Subcutaneous abdominal adipose tissue (tissue), 5 donors: Measurements from ENCODE around the gene RIF1.

ENCODE experiments used
- H3K27ac ChIP-seq: one replicate; pipeline ENCODE4 v1.7.0; 2013; ENCODE audit warnings: low read depth, mild to moderate bottlenecking, inconsistent platforms, low read length, moderate library complexity
- H3K27me3 ChIP-seq, 5 donors: one replicate each; pipeline ENCODE4 v1.7.0; 2013; ENCODE audit warnings: low read length in 5 of 5, inconsistent platforms in 1 of 5; ENCODE audit not compliant: control insufficient read depth in 5 of 5, insufficient read depth in 4 of 5
- H3K36me3 ChIP-seq, 5 donors: one replicate each; pipeline ENCODE4 v1.7.0; 2013; ENCODE audit warnings: low read length in 5 of 5; ENCODE audit not compliant: control insufficient read depth in 5 of 5, insufficient read depth in 5 of 5
- H3K4me1 ChIP-seq, 5 donors: one replicate each; pipeline ENCODE4 v1.7.0; 2013; ENCODE audit warnings: low read length in 5 of 5, mild to moderate bottlenecking in 3 of 5, moderate library complexity in 1 of 5; ENCODE audit not compliant: control insufficient read depth in 5 of 5, insufficient read depth in 5 of 5
- H3K4me3 ChIP-seq, 5 donors: one replicate each; pipeline ENCODE4 v1.7.0; 2013; ENCODE audit warnings: low read length in 5 of 5, low read depth in 1 of 5
- H3K9ac ChIP-seq, 5 donors: one replicate each; pipeline ENCODE4 v1.7.0; 2013; ENCODE audit warnings: low read length in 5 of 5, mild to moderate bottlenecking in 4 of 5, moderate library complexity in 3 of 5
- H3K9me3 ChIP-seq, 5 donors: one replicate each; pipeline ENCODE4 v1.7.0; 2013; ENCODE audit warnings: low read length in 5 of 5; ENCODE audit not compliant: control insufficient read depth in 5 of 5
- donor health status: healthy.
- donor health status: healthy.
- donor health status: healthy.
- donor health status: healthy.
- donor health status: healthy.

The RIF1 gene

DNA sequence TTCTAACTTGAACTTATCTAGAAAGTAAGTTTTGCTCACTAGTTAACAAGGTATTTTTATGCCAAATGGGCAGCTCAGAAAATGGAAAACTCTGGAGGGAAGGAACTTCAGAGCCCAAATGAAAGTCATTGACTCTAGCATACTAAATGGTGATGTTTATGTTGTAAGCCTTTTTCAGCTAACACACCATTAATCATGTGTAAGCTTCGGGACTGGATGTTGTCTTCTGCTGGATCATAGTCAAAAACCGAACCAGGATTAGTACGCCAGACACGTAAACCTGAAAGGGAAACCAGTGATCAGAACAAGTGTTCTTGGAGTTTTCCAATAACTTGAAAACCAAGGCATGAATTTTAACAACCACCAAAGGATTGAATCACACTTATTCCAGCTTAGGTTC lies 81.8 kb downstream of the RIF1 start:
- Histone ChIP-seq H3K36me3 (peaks cover 0 to 6% (median 0%) of the 10 kb centered on the region in 5 donors), H3K27me3 (no peaks in the 10 kb centered on the region), H3K9me3 (no peaks in the 10 kb centered on the region), H3K4me3 (no peak overlapping the region), H3K4me1 (no peaks in the 10 kb centered on the region), H3K9ac (no peak overlapping the region), H3K27ac (no peak overlapping the region)

DNA sequence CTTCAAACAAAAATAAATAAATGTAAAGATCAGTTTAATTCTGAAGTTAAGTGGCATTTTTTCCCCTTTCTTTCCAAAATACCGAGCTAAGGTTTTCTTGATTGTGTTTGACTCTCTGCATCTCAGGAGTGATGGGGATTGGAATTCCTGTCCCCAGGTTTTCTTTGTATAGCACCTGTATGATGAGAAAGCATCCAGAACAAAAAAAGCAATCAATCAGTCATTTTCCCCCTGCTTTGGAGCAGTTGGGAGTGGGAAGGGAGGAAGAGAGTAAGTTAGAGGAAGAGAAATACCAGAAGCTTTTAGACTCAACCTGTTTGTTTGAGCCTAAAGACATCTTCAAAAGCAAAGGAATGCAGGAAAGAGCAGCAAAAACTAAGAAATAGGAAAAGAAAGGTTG lies 88.5 kb downstream of the RIF1 start:
- H3K9me3 ChIP-seq = no peaks in the 10 kb centered on the region
- H3K9ac ChIP-seq = no peak overlapping the region
- H3K27me3 ChIP-seq = no peaks in the 10 kb centered on the region
- no peak overlapping the region for H3K4me3 ChIP-seq
- no peak overlapping the region for H3K27ac ChIP-seq
- H3K36me3 ChIP-seq = no peaks in the 10 kb centered on the region
- H3K4me1 ChIP-seq = no peaks in the 10 kb centered on the region

DNA sequence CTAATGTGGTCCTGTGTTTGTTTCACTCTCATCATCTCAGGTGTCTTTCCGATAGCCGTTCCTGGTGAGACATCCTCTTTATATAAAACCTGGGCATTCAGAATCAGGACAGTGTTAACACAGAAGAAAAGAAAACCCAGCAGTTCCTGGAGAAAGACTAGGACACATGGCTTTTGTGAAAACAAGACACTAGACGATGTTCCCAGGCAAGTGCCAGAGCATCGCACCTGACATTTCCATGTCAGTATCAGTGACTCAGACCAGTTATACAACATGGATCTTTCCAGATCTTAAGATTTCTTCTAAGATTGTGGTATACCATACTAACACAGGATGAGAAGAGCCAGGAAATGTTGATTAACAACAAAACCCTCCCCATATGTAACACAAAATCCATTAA lies 96.5 kb downstream of the RIF1 start:
- Histone ChIP-seq H3K36me3 (peaks cover 0 to 9% (median 0%) of the 10 kb centered on the region in 5 donors), H3K27me3 (no peaks in the 10 kb centered on the region), H3K9ac (no peak overlapping the region), H3K27ac (no peak overlapping the region), H3K4me1 (no peaks in the 10 kb centered on the region), H3K9me3 (no peaks in the 10 kb centered on the region), H3K4me3 (no peak overlapping the region)

DNA sequence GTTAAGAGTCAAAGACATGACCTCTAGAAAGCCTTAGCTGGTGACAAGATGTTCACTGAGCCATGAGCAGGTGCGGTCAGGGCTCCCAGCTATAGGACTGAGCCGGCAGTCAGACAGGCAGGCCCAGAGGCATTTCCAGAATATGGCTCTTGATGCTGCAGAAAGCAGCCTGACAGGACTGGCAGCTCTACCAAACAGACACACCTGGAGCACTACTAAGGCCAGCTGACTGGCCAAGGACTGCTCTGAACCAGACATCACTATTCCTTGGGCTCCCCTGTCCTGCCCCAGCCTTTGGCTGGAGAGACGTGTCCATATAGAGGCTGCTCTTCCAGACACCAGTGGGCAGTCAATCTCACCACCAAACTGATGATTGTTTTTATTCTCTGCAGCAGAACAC lies 98.8 kb downstream of the RIF1 start:
- H3K9ac ChIP-seq = no peak overlapping the region
- no peaks in the 10 kb centered on the region for H3K4me1 ChIP-seq
- H3K27me3 ChIP-seq = no peaks in the 10 kb centered on the region
- peaks cover 0 to 9% (median 0%) of the 10 kb centered on the region in 5 donors for H3K36me3 ChIP-seq
- no peak overlapping the region for H3K27ac ChIP-seq
- H3K4me3 ChIP-seq = no peak overlapping the region
- no peaks in the 10 kb centered on the region for H3K9me3 ChIP-seq

DNA sequence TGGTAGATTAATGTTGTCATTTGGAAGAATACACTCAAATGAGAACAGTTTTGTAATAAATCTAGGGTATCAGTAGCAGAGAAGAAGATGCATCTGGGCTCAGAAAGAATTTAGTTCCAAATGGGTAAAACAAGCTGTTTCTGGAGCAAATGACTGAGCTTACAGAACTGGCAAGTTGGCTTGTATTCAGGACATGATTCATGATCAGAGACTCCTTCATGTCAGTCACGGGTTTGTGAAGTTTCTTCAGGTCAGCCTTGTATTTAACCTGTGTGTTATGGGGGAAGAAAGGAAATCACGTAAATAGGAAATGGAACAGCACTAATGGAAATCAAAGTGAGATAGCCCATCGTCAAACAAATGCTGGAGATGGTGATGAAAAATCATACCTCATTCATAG lies 109.1 kb downstream of the RIF1 start:
- H3K9me3 ChIP-seq = no peaks in the 10 kb centered on the region
- no peaks in the 10 kb centered on the region for H3K36me3 ChIP-seq
- no peak overlapping the region for H3K4me3 ChIP-seq
- no peaks in the 10 kb centered on the region for H3K27me3 ChIP-seq
- H3K9ac ChIP-seq = no peak overlapping the region
- no peak overlapping the region for H3K27ac ChIP-seq
- no peaks in the 10 kb centered on the region for H3K4me1 ChIP-seq

DNA sequence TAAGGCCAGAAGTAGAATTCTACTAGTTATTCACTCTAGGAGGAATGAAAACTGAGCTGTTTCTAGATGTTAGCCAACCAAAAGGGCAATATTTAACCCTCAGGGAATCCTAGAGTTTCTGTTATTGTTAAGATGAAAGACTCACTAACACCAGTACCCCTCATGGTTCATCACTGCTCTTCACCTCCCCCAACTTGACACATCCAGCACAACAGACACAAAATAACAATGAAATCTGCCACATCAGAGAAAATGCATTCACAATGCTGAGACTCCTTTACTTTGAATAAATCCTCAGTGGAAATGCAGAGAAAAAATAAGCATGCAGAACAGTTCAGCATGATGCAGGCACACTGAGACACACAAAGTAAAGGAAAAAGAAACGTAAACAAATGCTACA lies 111.3 kb downstream of the RIF1 start:
- no peaks in the 10 kb centered on the region for H3K36me3 ChIP-seq
- H3K27me3 ChIP-seq = no peaks in the 10 kb centered on the region
- H3K9ac ChIP-seq = no peak overlapping the region
- H3K27ac ChIP-seq = no peak overlapping the region
- no peak overlapping the region for H3K4me3 ChIP-seq
- H3K4me1 ChIP-seq = no peaks in the 10 kb centered on the region
- no peaks in the 10 kb centered on the region for H3K9me3 ChIP-seq

DNA sequence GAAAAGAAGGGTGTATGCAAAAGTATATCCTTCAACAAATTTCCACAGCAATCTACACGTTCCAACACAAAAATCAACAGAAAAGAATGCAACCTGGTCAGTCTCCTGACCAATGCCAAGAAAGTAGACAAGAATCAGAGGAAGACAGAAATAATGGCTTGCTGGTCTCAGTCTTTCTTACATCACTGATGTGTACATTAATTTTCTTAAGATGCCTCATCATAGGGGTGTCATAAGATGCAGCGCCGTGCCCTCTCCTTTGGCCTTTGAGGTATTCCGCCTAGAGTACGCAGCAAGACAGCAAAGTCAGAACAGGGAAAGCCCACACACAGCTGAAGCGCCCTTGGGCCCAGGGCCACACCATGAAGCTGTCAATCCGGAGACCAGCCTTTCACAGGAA lies 112.9 kb downstream of the RIF1 start:
- Histone ChIP-seq H3K4me1 (no peaks in the 10 kb centered on the region), H3K27me3 (no peaks in the 10 kb centered on the region), H3K27ac (no peak overlapping the region), H3K36me3 (no peaks in the 10 kb centered on the region), H3K9ac (no peak overlapping the region), H3K9me3 (no peaks in the 10 kb centered on the region), H3K4me3 (no peak overlapping the region)

DNA sequence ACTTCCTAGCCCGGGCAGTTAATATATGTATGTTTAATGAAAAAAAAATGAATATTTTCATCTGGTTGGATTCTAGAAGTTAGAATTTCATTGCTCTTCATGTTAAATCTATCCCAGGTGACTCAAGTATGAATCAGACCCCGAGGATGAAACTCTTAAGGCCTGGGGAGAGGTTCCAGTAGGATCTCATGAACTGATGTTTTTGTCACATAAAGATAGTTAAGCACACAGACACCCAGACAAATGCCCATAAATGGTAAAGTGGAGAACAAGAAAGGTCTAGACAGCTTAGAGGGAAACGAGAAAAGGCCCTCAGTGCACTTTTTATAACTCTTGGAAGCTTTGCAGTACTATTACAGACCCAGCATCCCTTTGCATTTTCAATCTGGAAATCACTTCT lies 114.1 kb downstream of the RIF1 start:
- H3K4me1 ChIP-seq = no peaks in the 10 kb centered on the region
- no peaks in the 10 kb centered on the region for H3K9me3 ChIP-seq
- H3K9ac ChIP-seq = no peak overlapping the region
- no peak overlapping the region for H3K4me3 ChIP-seq
- H3K27ac ChIP-seq = no peak overlapping the region
- no peaks in the 10 kb centered on the region for H3K27me3 ChIP-seq
- H3K36me3 ChIP-seq = no peaks in the 10 kb centered on the region

DNA sequence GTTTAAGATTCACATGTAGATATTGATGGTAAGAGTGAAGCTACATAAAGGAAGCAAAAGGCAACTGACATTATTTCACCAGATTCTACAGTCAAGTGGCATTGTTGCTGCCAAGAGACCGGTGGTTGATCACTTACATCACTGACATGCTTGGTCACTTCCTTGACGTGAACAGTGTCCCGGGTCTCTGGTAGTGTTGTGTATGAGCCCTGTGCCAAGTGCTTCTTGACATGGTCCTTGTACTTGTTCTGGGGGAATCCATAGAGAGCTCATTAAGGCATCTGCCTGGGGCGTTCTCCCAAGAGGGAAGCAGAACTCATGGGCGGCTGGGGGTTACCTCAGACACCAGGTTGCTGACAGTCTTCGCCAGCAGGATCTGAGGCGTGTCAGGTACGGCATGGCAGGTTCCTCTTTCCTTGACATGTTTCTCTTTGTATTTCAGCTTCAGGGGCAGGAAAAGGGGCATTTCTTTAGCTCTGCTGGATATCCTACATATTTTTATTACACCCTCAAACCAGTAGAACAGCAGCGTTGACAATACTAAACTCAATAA lies 116.2 kb downstream of the RIF1 start:
- no peaks in the 10 kb centered on the region for H3K36me3 ChIP-seq
- no peak overlapping the region for H3K9ac ChIP-seq
- H3K4me3 ChIP-seq = no peak overlapping the region
- no peaks in the 10 kb centered on the region for H3K9me3 ChIP-seq
- no peaks in the 10 kb centered on the region for H3K27me3 ChIP-seq
- no peaks in the 10 kb centered on the region for H3K4me1 ChIP-seq
- H3K27ac ChIP-seq = no peak overlapping the region

DNA sequence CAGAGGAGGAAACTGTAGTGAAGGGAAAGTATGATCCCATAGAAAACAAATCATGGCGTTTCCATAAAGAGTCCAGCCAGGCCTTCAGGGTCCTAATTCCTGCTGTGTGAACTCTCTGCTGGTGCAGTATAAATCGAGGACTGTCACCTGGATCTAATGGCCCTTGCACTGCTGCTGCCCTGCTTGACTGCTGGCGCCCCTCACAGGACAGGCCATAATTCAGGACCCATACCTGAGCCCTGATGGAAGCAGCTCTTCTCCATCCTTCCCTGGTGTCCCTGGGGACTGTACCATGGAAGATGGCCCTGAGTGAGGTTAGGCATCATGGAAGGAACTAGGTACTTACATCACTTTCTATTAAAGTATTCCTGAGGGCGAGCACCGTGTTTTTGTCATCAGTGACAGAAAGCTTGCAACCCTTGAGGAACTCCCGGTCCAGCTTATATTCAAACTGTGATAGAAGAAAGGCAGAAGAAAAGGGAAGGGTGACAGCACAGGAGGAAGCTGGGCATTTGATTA lies 116.9 kb downstream of the RIF1 start:
- no peaks in the 10 kb centered on the region for H3K9me3 ChIP-seq
- H3K4me3 ChIP-seq = no peak overlapping the region
- no peak overlapping the region for H3K9ac ChIP-seq
- no peaks in the 10 kb centered on the region for H3K4me1 ChIP-seq
- H3K27ac ChIP-seq = no peak overlapping the region
- H3K27me3 ChIP-seq = no peaks in the 10 kb centered on the region
- H3K36me3 ChIP-seq = no peaks in the 10 kb centered on the region
